ENCODE data around the gene PPDPF. TPM values are rescaled to one million over a fixed set of nuclear protein-coding genes. Genes with fewer than 3 reads are reported as not detected.

Gene PPDPF
- polyA plus RNA-seq, 1 donor: 254 TPM

- DNase-seq (ENCODE audit: low read depth): peak; percentile 48
These were observed 503 bp downstream of the PPDPF start for GRCh38 chr20:63520934-63521601.

GRCh38 chr20:63521602-63522001, 1.0 kb downstream of the PPDPF start:
- no peak for DNase-seq (ENCODE audit: low read depth)

GRCh38 chr20:63522091-63522868, 1.7 kb downstream of the PPDPF start:
- DNase-seq (ENCODE audit: low read depth): no peak

GRCh38 chr20:63522981-63523611, 2.5 kb downstream of the PPDPF start:
- no peak for DNase-seq (ENCODE audit: low read depth)

GRCh38 chr20:63525185-63525584, 4.6 kb downstream of the PPDPF start:
- DNase-seq (ENCODE audit: low read depth): no peak

DNA sequence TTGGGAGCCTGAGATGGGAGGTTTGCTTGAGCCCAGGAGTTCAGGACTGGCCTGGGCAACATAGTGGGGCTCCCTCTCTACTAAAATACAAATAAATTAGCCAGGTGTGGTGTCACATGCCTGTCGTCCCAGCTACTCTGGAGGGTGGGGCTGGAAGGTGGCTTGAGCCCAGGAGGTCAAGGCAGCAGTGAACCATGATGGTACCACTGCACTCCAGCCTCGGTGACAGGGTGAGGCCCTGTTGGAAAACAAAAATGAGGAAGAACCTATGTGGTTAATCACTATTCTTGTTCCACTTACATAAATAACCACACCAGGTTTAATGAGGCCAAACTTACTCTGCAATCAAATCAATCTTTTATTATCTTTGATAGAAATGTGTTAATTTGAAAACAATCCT, 5.4 kb downstream of the PPDPF start:
- no peak for DNase-seq (ENCODE audit: low read depth)

DNA sequence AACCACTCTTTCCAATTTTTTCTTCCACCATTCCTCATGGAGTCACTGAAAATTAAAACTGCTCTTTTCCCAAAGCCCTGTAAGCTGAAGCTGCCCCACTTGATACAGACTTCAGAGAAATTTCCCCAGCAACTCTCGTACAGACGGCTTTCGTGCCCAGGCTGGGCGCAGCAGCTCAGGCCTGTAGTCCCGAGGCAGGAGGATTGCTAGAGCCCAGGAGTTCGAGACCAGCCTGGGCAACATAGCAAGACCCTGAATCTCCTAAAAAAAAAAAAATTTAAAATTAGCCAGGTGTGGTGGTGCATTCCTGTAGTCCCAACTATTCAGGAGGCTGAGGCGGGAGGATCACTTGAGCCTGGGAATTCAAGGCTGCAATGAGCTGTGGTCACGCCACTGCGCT, 6.6 kb downstream of the PPDPF start:
- no peak for DNase-seq (ENCODE audit: low read depth)

DNA sequence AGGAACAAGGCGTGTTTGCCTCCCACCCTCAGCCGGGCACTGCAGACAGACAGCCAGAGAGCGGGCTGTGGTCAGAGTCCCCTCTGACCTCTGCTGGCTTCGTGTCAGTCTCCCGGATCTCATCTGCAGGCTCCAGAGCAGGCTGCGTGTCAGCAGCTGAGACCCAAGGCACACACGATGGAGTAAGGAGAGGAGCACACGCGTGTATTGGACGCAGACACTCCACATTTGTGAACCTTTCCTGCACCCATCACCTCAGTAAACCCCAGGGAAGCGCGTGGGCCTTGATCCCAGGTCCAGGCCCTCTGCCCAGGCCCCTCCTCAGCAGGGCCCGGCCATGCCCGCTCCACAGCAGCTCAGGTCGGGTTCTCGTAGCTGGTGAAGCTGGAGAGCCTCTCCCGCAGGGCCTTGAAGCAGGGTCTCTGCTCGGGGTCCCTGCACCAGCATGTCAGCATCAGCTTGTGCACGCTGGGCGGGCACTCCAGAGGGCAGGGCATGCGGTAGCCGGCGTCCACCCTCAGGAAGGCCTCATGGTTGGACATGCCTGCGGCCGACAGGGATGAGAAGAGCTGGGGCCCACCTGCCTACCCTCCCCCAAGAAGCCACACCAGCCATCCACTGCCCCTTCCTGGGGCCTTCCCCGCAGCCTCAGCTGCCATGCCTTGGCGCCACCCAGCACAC, 8.8 kb downstream of the PPDPF start:
- no peak for DNase-seq (ENCODE audit: low read depth)

DNA sequence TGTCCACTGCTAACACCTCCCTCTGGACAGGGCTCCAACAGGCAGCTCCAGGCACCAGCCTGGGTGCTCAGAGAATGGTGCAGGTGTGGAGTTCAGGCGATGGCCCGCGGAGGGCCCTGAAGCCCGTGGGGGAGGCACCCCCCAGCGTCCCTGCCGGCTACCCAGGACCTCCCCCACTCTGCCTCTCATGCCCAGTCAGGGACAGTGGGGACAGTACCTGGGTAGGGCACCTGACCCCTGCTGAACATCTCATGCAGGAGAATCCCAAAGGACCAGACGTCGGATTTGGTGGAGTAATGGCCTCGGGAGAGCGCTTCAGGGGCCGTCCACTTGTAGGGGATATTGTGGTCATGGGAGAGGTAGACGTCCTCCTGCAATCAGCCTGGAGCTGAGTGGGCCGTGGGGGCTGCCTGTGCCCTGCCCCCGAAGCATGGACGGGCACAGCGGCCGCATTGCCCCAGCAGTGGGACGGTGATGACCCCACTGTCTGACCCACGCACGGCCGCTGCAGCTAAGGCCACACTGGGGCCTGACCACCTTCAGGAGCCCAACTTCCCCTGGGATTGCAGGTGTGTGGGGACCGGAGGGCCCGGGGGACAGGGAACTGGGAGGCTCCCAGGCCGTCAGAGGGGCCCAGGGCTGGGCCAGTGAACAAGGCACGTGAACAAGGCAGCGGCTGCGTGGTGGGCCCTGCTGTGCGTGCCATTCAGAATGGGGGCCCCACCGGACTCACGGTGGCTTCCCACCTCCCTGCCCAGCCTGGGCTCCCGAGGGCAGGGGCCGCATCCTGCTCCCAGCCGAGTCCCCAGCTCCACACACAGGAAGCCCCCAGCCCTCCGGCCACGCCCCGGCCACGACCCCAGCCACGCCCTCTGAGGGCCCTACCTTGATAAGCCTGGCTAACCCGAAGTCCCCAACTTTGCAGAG, 9.6 kb downstream of the PPDPF start:
- DNase-seq (ENCODE audit: low read depth): no peak

DNA sequence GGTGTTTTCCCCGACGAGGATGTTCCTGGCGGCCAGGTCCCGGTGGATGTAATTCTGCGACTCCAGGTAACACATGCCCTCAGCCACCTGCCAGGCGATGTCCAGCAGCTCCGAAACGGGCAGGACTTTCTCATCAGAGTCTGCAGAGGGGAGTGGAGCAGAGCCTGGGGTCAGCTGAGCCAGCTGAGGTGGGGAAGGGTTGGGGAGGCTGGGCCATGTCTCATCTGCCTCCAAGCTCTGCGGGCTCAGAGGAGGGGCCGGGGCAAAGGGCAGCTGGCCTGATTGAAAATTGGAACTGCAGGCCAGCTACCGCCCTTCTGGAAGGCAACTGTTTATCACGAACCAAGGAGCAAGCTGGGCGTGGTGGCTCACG, 10.2 kb downstream of the PPDPF start:
- no peak for DNase-seq (ENCODE audit: low read depth)

DNA sequence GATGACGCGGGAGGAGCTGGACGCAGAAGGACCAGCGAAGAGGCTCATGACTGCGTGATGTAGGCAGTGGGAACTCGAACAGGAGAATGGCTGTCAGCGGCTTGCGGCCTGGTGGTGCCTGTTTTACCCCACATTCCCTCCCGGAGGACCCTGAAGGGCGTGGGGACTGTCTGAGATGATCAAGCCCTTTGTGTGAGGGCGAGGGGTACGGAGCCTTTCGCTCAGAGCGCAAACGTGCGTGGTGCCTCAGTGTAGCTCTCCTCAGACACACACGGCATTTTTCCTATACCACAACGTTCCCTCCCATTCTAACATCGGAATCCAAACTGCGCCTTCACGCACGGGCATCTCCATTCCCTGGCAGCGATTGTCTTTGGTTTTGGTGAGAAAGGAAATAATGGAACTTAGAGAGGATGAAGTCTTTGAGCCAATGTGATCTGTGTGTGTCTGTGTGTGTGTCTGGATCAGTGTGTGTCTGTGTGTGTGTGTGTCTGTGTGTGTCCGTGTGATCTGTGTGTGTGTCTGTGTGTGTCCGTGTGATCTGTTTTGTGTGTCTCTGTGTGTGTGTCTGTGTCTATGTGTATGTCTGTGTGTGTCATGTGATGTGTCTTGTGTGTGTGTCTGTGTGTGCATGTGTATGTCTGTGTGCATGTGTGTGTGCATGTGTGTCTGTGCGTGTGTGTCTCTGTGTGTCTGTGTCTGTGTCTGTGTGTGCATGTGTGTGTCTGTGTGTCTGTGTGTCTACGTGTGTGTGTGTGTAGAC, 11.3 kb downstream of the PPDPF start:
- DNase-seq (ENCODE audit: low read depth): no peak

DNA sequence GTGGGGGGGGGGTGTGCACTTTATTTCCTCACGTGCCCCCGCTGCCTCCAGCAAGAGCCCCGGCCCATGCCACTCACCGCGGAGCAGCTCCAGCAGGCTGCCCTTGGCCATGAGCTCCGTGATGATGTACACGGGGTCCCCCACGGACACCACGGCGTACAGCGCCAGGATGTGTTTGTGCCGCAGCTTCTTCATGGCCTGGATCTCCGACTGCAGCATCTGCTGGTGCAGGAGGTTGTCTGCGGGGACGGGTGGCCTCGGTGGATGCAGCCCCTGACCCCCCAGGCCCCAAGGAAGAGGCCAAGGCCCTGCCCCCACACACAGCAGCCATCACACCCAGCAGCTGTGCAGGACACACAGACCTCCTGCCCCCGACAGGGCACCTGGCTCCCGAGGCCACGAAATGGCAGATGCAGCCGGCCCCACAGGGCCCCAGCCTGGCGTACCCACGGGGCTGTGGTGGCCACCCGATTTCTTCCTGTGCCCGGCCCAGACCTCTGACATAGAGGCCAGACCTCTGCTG, 11.9 kb downstream of the PPDPF start:
- DNase-seq (ENCODE audit: low read depth): no peak

DNA sequence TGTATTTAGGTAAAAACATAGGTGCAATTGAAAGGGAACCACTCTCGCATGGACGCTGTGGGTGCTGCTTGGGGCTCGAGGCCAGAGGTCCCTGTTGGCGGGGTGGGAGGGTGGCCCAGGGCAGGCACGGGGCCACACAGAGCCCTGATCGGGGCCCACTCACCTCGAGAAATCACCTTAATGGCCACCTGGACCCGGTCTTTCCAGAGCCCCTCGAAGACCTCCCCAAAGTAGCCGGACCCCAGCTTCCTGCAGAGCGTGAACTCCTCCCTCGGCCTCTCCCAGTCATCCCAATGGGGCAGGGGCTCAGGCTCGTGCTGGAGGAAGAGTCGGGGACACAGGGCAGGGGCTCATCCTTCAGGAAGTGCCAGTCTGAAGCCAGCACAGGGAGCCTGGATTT, 12.8 kb downstream of the PPDPF start:
- DNase-seq (ENCODE audit: low read depth): no peak

DNA sequence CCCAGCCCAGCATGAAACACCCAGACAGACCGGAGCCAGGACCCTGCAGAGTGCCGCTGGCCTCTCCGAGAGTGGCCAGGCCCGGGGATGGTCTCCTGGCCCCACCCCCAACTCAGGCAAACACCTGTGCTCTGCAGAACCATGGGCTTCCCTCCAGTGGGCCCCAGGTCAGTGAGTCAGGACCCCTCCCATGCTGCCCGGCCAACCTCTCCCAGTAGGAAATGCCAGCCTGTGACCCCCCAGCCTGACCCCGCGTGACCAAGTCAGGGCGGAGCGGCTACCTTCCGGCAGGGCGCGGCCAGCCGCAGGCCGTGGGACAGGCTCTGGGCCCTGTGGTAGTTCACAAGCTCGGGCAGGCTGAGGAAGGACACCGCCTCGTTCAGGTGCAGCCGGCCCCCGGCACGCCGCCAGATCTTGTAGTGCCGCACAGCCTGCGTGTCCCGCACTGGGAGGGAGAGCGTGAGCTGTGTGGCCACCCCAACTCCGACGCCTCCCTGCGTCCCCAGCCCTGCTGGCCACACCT, 13.4 kb downstream of the PPDPF start:
- DNase-seq (ENCODE audit: low read depth): no peak

GRCh38 chr20:63534427-63534830, 13.9 kb downstream of the PPDPF start:
- DNase-seq (ENCODE audit: low read depth): no peak

DNA sequence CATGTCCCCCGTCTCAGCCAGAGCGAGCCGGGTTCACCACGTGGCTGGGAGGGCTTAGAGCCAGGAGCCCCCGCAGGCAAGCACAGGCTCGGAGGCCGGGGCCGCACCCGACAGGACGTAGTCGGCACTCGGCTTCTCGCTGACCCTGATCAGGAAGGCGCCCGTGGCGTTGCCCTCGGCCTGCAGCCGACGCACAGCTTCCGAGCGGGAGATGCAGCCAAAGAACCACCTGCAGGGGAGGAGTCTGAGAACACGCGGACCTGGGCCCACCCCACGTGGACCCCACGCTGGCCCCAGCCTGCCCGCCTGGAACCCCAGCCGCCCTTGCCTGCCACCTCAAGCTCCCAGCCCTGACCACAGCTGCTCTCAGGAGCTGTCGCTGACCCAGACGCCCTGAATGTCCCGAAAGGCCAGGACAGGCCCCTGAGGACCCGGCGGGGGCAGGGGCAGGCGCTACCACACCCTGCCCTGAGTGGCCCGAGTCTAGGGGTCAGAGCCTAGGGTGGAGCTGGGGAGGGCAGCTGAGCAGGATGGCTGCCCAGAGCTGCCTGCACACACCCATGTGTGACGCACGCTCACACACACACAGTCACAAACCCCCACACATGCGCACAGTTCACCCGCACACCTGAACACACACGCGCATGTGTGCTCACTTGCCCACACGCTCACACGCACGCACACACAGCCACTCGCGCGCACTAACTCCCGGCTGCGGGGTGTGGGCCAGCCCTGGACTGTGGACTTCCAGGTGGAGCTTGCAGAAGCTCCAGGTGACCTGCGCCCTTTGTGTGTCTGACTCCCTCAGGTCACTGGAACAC, 14.5 kb downstream of the PPDPF start:
- no peak for DNase-seq (ENCODE audit: low read depth)

- DNase-seq (ENCODE audit: low read depth): no peak
These were observed 15.8 kb downstream of the PPDPF start for GRCh38 chr20:63536241-63536977.

- DNase-seq (ENCODE audit: low read depth): no peak
These were observed 16.5 kb downstream of the PPDPF start, which contains the start of gene PTK6 for GRCh38 chr20:63536997-63537524. PTK6 (minus strand) TSS chr20:63537376; CDS start chr20:63537314, 62 bp downstream.
